H9 (cell line): ENCODE measurements around the gene MAPK13. TPM values are rescaled to one million over a fixed set of nuclear protein-coding genes. Genes with fewer than 3 reads are reported as not detected.

Experiments
- DNase-seq: peaks from one replicate; pipeline ENCODE4 v3.0.0-alpha.2; 2017
- H2AFZ ChIP-seq: one replicate; pipeline ENCODE4 v1.6.1; 2013; ENCODE audit warnings: mild to moderate bottlenecking, low read length, control low read depth, moderate library complexity
- H2AK5ac ChIP-seq: 2 replicates; pipeline ENCODE4 v1.6.1; 2013; ENCODE audit warnings: low read length, control low read depth, mixed read lengths; ENCODE audit not compliant: insufficient read length
- H2BK120ac ChIP-seq: one replicate; pipeline ENCODE4 v1.6.1; 2013; ENCODE audit warnings: low read depth, mild to moderate bottlenecking, low read length, control low read depth, inconsistent platforms; ENCODE audit not compliant: poor library complexity, severe bottlenecking
- H2BK12ac ChIP-seq: 2 replicates; pipeline ENCODE4 v1.6.1; 2013; ENCODE audit warnings: low read length, control low read depth, mixed read lengths, low read depth; ENCODE audit not compliant: insufficient read length
- H2BK15ac ChIP-seq: 2 replicates; pipeline ENCODE4 v1.6.1; 2013; ENCODE audit warnings: low read depth, low read length, control low read depth
- H2BK20ac ChIP-seq: one replicate; pipeline ENCODE4 v1.6.1; 2013; ENCODE audit warnings: low read depth, mild to moderate bottlenecking, low read length, control low read depth, inconsistent platforms; ENCODE audit not compliant: poor library complexity, severe bottlenecking
- H2BK5ac ChIP-seq: 2 replicates; pipeline ENCODE4 v1.6.1; 2013; ENCODE audit warnings: low read length, control low read depth, mixed read lengths; ENCODE audit not compliant: insufficient read length
- H3K14ac ChIP-seq: 2 replicates; pipeline ENCODE4 v1.6.1; 2013; ENCODE audit warnings: low read length, control low read depth; ENCODE audit not compliant: insufficient read depth
- H3K18ac ChIP-seq: 2 replicates; pipeline ENCODE4 v1.6.1; 2013; ENCODE audit warnings: low read depth, mild to moderate bottlenecking, mixed read lengths, low read length, control low read depth; ENCODE audit not compliant: insufficient read length
- H3K23ac ChIP-seq: 2 replicates; pipeline ENCODE4 v1.6.1; 2013; ENCODE audit warnings: low read length, control low read depth, mixed read lengths, low read depth; ENCODE audit not compliant: insufficient read length
- H3K23me2 ChIP-seq: 2 replicates; pipeline ENCODE4 v1.6.1; 2013; ENCODE audit warnings: low read depth, mild to moderate bottlenecking, mixed read lengths, low read length, control low read depth; ENCODE audit not compliant: insufficient read length, poor library complexity, severe bottlenecking
- H3K27ac ChIP-seq: 2 replicates; pipeline ENCODE4 v1.5.1; 2013; ENCODE audit warnings: low read length, control low read depth, mixed read lengths, low read depth; ENCODE audit not compliant: insufficient read length
- H3K27me3 ChIP-seq: 2 replicates; pipeline ENCODE4 v1.6.1; 2013; ENCODE audit warnings: low read length, control low read depth, inconsistent platforms; ENCODE audit not compliant: insufficient read depth
- H3K4ac ChIP-seq: 2 replicates; pipeline ENCODE4 v1.6.1; 2013; ENCODE audit warnings: low read depth, mild to moderate bottlenecking, control low read depth, inconsistent platforms, low read length, moderate library complexity
- H3K4me1 ChIP-seq: 2 replicates; pipeline ENCODE4 v1.6.1; 2013; ENCODE audit warnings: low read length, control low read depth, inconsistent platforms; ENCODE audit not compliant: insufficient read depth
- H3K4me2 ChIP-seq: 2 replicates; pipeline ENCODE4 v1.6.1; 2013; ENCODE audit warnings: low read length, control low read depth, mixed read lengths; ENCODE audit not compliant: insufficient read length, insufficient read depth
- H3K56ac ChIP-seq: 2 replicates; pipeline ENCODE4 v1.6.1; 2013; ENCODE audit warnings: low read depth, mild to moderate bottlenecking, mixed read lengths, low read length, control low read depth; ENCODE audit not compliant: insufficient read length
- H3K79me1 ChIP-seq: 2 replicates; pipeline ENCODE4 v1.6.1; 2013; ENCODE audit warnings: low read depth, mild to moderate bottlenecking, moderate library complexity, low read length, control low read depth, inconsistent platforms; ENCODE audit not compliant: insufficient read depth, poor library complexity, severe bottlenecking
- H3K79me2 ChIP-seq: 2 replicates; pipeline ENCODE4 v1.6.1; 2013; ENCODE audit warnings: low read length, control low read depth, inconsistent platforms; ENCODE audit not compliant: insufficient read depth
- H3K9ac ChIP-seq: 2 replicates; pipeline ENCODE4 v1.6.1; 2013; ENCODE audit warnings: low read length, control low read depth, mixed read lengths; ENCODE audit not compliant: insufficient read length; ENCODE audit errors: extremely low read depth
- H3K9me3 ChIP-seq: one replicate; pipeline ENCODE4 v1.6.1; 2013; ENCODE audit warnings: low read depth, low read length, inconsistent platforms; ENCODE audit not compliant: control insufficient read depth
- H3T11ph ChIP-seq: one replicate; pipeline ENCODE4 v1.6.1; 2013; ENCODE audit warnings: mild to moderate bottlenecking, low read length, control low read depth, inconsistent platforms
- H4K20me1 ChIP-seq: one replicate; pipeline ENCODE4 v1.6.1; 2013; ENCODE audit not compliant: control insufficient read depth, insufficient read length, insufficient read depth
- H4K5ac ChIP-seq: 2 replicates; pipeline ENCODE4 v1.6.1; 2013; ENCODE audit warnings: low read depth, mild to moderate bottlenecking, mixed read lengths, low read length, control low read depth; ENCODE audit not compliant: insufficient read length
- H4K8ac ChIP-seq: replicated peaks from 2 replicates; pipeline ENCODE4 v1.6.1; 2013; ENCODE audit warnings: low read length, control low read depth, mixed read lengths, low read depth; ENCODE audit not compliant: insufficient read length
- H4K91ac ChIP-seq: 2 replicates; pipeline ENCODE4 v1.6.1; 2013; ENCODE audit warnings: low read depth, mild to moderate bottlenecking, moderate library complexity, mixed read lengths, low read length, control low read depth; ENCODE audit not compliant: insufficient read length
- H3K27ac Mint-ChIP-seq, 3 experiments: 2 replicates in 2 of 3; 3 replicates in 1 of 3; pipeline ENCODE4 v1.8.0; 2020 to 2021; ENCODE audit warnings: mixed read lengths in 3 of 3, mild to moderate bottlenecking in 1 of 3, moderate library complexity in 1 of 3
- H3K27me3 Mint-ChIP-seq: 2 replicates; pipeline ENCODE4 v1.8.0; 2021; ENCODE audit warnings: low read depth, mild to moderate bottlenecking, moderate library complexity, mixed read lengths
- H3K36me3 Mint-ChIP-seq, 3 experiments: 2 replicates in 2 of 3; 3 replicates in 1 of 3; pipeline ENCODE4 v1.8.0; 2020 to 2021; ENCODE audit warnings: low read depth in 3 of 3, mixed read lengths in 3 of 3; ENCODE audit not compliant: insufficient read depth in 1 of 3
- H3K4me1 Mint-ChIP-seq, 2 experiments: 2 replicates each; pipeline ENCODE4 v1.8.0; 2020; ENCODE audit warnings: mixed read lengths in 2 of 2
- H3K4me3 Mint-ChIP-seq, 2 experiments: 2 replicates in 1 of 2; 3 replicates in 1 of 2; pipeline ENCODE4 v1.8.0; 2020 to 2021; ENCODE audit warnings: mild to moderate bottlenecking in 2 of 2, mixed read lengths in 2 of 2, moderate library complexity in 1 of 2
- H3K9me3 Mint-ChIP-seq, 2 experiments: 2 replicates in 1 of 2; 3 replicates in 1 of 2; pipeline ENCODE4 v1.8.0; 2020; ENCODE audit warnings: mild to moderate bottlenecking in 2 of 2, mixed read lengths in 2 of 2, moderate library complexity in 1 of 2
- WGBS: extraction: QIAGEN DNeasy Blood & Tissue Kit; methylation state at CpG from one replicate; pipeline ENCODE4 v1.1.7; 2013; ENCODE audit warnings: missing lambda C conversion rate, low lambda C conversion rate, mixed read lengths; ENCODE audit not compliant: insufficient read length; ENCODE audit errors: extremely low coverage; 5-methylcytosine and 5-hydroxymethylcytosine counted together
- total RNA-seq: library from RNA; stranded (reverse); gene quantifications from 2 replicates; pipeline ENCODE4 v1.2.1, GENCODE V29; 2021
- TF ChIP-seq, protein P1 (sequence below): fragments of 200-600 bp; sonication (generic); conservative IDR thresholded peaks from 3 replicates; pipeline ENCODE4 v1.8.0; 2021; ENCODE audit warnings: antibody characterized with exemption, mild to moderate bottlenecking

MAPK13 gene
- total RNA-seq, 1 experiment from 2014 or later: 18.9 TPM

DNA sequence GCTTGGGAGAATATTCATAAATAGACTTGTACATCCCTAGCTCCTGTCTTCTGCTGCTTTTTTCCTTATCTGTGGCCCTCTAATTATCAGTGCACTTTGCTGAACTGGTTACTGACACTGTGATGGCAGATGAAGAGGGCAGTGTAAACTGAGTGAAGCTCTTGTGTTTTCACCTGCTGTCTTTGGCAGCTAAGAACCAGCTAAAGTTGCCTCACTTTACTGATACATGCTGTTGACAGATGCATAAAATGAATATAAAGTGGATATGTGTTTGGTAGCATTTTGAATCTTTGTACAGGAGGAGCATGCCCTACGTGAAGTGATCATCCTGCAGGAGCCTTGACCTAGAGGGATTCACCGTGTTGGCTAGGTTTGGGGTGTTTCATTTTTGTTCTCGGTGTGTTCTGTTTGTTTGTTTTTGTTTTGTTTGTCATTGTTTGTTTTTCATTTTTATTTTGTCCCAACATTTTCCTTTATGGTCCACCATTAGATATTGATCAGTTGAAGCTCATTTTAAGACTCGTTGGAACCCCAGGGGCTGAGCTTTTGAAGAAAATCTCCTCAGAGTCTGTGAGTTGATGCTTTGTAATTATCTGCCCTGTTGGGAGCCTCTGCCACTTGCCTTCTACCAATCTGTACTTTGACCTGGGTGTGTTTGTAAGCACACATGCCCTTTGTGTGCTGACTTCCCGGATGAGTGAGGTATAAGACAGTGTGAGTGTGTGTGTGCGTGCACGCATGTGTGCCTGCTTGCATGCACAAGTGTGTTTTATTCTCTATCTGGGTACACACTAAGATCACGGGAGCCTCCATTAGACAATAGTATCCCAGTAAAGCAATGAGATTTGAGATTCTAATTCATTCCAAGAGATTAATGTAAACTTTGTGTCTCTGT, 34.6 kb upstream of the MAPK13 start:
- H2BK15ac ChIP-seq: no peak overlapping the region
- H2AFZ ChIP-seq: no peak overlapping the region
- H2BK12ac ChIP-seq: no peak overlapping the region
- no peaks in the 10 kb centered on the region for H3K27me3 Mint-ChIP-seq
- no peak overlapping the region for H2BK20ac ChIP-seq
- no peak overlapping the region for H3K4me3 Mint-ChIP-seq
- no peak overlapping the region for H3K4ac ChIP-seq
- no CpG with 5 or more reads among the region's 8 CpGs for WGBS
- peaks cover 3% of the 10 kb centered on the region for H3K79me1 ChIP-seq
- H3K27ac Mint-ChIP-seq: peak overlapping the region in 2 of 3 experiments; percentile 20 to 29; a peak in 2 of 7 replicates
- no peak overlapping the region for H4K5ac ChIP-seq
- H3K14ac ChIP-seq: no peak overlapping the region
- H3K18ac ChIP-seq: no peak overlapping the region
- no peak overlapping the region for H3K9ac ChIP-seq
- no peak overlapping the region for H2BK120ac ChIP-seq
- no peak overlapping the region for H3K56ac ChIP-seq
- H3K27ac ChIP-seq: no peak overlapping the region
- H3K9me3 Mint-ChIP-seq: no peaks in the 10 kb centered on the region
- H4K8ac ChIP-seq: no peak overlapping the region
- TF ChIP-seq, protein P1, sequence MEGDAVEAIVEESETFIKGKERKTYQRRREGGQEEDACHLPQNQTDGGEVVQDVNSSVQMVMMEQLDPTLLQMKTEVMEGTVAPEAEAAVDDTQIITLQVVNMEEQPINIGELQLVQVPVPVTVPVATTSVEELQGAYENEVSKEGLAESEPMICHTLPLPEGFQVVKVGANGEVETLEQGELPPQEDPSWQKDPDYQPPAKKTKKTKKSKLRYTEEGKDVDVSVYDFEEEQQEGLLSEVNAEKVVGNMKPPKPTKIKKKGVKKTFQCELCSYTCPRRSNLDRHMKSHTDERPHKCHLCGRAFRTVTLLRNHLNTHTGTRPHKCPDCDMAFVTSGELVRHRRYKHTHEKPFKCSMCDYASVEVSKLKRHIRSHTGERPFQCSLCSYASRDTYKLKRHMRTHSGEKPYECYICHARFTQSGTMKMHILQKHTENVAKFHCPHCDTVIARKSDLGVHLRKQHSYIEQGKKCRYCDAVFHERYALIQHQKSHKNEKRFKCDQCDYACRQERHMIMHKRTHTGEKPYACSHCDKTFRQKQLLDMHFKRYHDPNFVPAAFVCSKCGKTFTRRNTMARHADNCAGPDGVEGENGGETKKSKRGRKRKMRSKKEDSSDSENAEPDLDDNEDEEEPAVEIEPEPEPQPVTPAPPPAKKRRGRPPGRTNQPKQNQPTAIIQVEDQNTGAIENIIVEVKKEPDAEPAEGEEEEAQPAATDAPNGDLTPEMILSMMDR: no peak
- peaks cover 0 to 24% (median 0%) of the 10 kb centered on the region in 3 experiments; a peak in 4 of 7 replicates for H3K36me3 Mint-ChIP-seq
- H3K4me2 ChIP-seq: no peak overlapping the region
- no peak overlapping the region for H3K23ac ChIP-seq
- no peaks in the 10 kb centered on the region for H3K23me2 ChIP-seq
- H3K4me1 Mint-ChIP-seq: peaks cover 3 to 13% of the 10 kb centered on the region in 2 experiments
- no peaks in the 10 kb centered on the region for H3K79me2 ChIP-seq
- no peak overlapping the region for H3T11ph ChIP-seq
- H2AK5ac ChIP-seq: no peak overlapping the region
- no peaks in the 10 kb centered on the region for H3K9me3 ChIP-seq
- no peaks in the 10 kb centered on the region for H3K4me1 ChIP-seq
- no peaks in the 10 kb centered on the region for H3K27me3 ChIP-seq
- H4K20me1 ChIP-seq: no peaks in the 10 kb centered on the region
- no peak for DNase-seq
- H4K91ac ChIP-seq: no peak overlapping the region
- no peak overlapping the region for H2BK5ac ChIP-seq
